ENCODE results near the gene NHLRC4.
"Not testable (repeated sequence)": the region's sequence is repeated elsewhere in the genome, so short reads cannot be mapped to it uniquely, and the experiment has no call there.

NHLRC4 gene

DNA sequence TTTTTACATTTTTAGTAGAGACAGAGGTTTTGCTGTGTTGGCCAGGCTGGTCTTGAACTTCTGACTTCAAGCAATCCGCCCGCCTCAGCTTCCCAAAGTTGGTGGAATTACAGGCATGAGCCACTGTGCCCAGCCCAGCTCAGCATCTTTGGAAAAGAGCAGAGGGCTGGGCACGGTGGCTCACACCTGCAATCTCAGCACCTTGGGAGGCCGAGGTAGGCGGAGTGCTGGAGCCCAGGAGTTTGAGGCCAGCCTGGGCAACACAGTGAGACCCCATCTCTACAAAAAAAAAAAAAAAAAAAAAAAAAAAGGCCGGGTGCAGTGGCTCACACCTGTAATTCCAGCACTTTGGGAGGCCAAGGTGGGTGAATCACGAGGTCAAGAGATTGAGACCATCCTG lies 30.9 kb downstream of the NHLRC4 start:
- not testable (repeated sequence) for DNase-seq (ENCODE audit: low read depth in 2 of 2)

DNA sequence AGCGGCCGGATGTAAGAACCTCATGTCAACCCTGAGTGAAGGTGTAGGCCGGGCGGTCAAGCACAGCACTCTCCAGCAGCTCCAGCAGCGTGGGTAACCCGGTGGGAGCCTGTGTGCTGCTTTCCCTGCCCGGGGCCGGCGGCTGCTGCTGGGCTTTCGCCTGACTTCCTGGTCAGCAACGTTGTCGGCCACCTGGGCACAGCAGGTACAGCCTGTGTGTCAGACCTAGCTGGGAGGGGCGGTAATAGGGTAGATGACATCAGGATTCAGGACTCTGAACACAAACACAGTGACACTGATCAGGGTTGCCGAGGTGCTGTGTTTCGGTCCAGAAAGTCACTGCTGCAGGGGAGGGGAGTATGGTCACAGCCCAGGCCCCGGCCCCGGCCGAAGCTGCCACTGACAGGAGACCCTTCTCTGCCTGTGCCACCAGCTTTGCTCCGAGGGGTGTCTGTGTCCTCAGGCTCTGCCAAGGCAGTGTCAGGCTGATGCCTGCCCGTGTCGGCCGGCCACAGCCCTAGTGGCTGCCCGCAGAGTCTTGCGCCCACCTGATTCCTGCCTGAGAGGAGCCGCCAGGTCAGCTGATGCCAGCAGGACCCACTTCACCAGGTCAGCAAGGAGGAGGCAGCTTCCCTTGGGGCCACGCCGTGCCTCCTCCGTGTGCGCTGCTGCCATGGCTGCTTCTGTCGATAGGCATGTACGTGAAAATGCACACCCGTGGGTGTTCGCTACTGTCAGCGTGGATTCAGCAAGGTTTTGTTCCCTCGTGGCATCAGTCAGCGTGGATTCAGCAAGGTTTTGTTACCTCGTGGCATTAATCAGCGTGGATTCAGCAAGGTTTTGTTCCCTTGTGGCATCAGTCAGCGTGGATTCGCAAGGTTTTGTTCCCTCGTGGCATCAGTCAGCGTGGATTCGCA lies 32.3 kb downstream of the NHLRC4 start:
- DNase-seq (ENCODE audit: low read depth in 2 of 2) = no peak

DNA sequence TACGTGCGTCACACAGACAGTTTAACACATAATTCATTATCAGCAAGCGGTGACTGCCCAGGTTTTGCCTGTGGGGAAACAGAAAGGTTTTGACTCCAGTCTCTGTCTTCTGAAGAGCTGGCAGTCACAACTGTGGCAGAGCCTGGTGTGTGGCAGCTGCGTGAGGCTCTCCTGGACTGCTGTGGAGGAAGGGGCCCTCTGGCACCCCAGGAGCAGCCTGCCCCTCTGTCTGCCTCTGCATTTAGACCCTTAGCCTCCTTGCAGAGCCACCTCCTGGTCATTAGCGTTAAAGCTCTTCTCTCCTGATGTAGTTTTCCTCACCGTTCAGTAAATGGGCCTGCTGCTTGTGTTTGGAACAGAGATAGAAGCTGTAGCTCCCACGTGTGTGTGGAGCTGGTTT lies 34.0 kb downstream of the NHLRC4 start:
- DNase-seq (ENCODE audit: low read depth in 2 of 2) = no peak

DNA sequence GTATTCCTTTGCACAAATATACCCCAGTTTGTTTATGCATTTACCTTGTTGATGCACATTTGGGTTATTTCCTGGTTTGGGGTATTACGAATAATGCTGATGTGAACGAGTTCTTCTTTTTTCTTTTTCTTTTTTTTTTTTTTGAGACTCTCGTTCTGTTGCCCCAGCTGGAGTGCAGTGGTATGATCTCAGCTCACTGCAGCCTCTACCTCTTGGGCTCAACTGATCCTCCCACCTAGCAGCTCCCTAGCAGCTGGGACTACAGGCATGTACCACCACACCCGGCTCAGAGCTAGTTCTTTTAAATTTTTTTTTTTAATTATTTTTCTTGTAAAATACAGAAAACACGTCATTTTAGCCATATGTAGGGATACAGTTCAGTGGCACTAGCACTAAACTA lies 37.1 kb downstream of the NHLRC4 start:
- DNase-seq (ENCODE audit: low read depth in 2 of 2) = no peak

DNA sequence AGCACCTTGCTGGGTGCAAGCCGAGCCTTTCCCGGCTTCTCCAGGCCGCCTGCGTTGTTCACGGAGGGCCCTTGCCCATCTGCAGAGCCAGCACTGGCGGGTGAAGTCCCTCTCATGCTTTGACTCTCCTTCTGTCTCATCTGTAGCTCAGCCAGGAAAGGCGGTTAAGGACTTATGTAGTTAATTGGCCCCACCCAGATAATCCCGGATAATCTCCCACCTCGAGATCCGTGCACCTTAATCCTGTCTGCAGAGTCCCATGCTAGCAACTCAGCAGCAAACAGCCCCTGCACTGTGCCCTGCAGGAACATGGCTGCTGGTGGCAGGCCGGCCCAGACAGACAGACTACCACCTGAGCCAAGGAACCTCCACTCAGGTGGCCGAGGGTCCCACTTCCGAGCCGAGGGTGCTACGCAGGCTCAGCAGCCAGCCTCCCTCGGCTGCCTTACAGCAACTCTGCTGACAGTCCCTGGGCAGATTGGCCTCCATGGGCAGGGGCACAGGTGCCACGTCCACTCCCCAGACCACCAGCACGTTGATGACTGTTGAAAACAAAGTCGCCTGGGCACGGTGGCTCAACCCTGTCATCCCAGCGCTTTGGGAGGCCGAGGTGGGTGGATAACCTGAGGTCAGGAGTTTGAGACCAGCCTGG lies 40.0 kb downstream of the NHLRC4 start:
- no peak for DNase-seq (ENCODE audit: low read depth in 2 of 2)

DNA sequence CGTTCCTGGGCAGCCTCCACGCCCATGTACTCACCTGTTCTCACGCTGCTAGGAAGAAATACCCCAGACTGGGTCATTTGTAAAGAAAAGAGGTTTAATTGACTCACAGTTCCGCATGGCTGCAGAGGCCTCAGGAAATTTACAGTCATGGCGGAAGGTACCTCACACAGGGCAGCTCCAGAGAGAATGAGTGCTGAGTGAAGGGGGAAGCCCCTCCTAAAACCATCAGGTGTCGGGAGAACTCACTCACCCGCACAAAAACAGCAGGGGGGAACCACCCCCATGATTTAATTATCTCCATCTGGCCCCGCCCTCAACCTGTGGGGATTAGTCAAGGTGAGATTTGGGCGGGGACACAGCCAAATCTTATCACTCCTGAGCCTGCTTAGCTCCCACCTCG lies 41.2 kb downstream of the NHLRC4 start:
- DNase-seq (ENCODE audit: low read depth in 2 of 2) = peak in 1 of 2 experiments; percentile 44

DNA sequence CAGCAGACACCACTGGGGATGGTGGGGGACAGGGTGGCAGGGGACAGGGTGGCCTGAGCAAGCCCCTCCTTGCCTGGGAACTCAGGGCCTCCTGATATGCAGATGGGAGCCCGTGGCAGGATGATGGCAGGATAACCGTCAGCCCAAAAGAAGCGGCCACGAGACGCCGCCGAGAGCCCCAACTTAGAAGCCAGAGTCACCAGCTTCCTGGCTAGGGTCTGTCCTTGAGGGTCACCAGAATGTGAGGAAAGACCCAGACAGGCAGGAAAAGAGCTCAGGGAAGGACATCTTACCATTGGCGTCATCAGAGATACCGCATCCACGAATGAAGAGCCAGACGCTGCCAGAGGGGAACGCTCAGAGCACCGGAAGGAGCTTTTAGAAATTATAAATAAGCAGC lies 42.5 kb downstream of the NHLRC4 start:
- DNase-seq (ENCODE audit: low read depth in 2 of 2) = no peak

DNA sequence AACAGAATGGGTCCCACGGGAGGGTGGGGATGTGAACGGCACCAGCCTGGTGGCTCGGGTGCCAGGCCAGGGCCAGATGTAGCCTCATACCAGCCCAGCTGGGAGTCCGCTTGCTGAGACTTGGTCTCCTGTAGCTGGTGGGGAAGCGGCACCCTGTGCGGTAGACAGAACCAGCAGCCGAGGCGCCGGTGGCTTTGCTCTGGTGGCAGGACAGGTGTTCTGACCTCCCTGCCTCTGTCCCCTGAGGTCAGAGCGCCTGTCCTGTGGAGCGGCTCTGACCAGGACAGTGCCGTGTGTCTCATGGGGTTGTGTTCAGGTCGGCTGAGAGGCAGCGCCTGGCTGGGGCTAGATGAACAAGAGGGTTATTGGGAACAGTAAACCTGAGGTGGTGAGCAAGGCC lies 43.2 kb downstream of the NHLRC4 start:
- DNase-seq (ENCODE audit: low read depth in 2 of 2) = no peak

DNA sequence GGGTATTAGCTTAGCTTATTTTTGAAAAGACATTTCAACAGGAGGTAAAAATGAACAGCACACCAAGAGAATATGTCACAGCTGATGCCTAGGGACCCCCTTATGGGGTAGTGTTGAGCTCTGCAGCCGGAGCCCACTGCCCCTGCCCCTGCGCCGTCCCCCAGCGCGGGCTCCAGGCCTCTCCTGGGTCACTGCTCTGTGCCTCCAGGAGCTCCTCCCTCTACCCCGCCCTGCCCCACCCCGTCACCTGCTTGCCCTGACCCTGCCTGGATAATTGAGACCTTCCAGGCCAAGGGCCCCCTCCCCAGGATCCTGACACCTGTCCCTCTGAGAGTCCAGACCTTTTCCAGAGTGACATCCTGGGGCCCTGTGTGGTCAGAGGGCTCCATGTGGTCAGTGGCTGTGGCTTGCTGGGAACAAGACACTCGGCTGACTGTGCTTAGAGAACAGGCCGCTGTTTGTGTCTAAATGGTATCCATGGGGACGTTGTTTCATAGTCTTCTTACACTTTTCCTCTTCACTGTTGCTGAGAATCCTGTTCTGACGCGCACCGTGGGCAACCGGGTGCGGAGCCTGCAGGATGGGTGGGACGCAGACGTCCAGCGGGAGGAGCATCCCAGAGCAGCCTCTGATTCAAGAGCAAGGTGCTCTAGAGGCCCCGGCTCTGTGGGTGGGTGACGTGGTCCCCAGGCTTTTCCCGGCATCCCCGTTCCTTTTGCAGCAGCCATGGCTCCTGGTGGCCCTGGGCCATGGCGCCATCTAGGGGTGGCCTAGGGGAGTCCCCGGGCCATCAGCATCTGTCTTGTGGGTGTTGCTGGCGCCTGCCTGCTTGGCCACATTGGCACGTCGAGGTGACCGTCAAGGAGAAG lies 43.9 kb downstream of the NHLRC4 start:
- DNase-seq (ENCODE audit: low read depth in 2 of 2) = peak in 1 of 2 experiments; percentile 32

DNA sequence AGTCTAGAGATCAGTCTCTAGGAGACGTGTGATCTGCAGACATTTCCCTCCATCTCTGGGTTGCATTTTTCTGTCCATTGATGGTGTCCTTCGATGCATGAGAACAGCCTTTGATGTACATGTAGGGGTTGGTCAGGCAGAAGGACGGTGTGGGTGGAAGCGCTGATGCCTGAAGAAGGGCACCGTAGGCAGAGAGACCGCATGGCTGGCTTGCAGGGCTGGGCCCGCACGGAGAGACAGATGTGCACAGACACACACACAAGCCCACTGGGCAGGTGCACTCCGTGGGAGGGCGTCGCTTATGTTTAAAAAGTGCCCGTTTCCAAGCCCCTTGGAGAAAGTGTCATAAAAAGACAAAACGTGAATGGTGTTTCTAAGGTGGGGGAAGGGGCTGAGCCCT lies 48.3 kb downstream of the NHLRC4 start:
- DNase-seq (ENCODE audit: low read depth in 2 of 2) = no peak

DNA sequence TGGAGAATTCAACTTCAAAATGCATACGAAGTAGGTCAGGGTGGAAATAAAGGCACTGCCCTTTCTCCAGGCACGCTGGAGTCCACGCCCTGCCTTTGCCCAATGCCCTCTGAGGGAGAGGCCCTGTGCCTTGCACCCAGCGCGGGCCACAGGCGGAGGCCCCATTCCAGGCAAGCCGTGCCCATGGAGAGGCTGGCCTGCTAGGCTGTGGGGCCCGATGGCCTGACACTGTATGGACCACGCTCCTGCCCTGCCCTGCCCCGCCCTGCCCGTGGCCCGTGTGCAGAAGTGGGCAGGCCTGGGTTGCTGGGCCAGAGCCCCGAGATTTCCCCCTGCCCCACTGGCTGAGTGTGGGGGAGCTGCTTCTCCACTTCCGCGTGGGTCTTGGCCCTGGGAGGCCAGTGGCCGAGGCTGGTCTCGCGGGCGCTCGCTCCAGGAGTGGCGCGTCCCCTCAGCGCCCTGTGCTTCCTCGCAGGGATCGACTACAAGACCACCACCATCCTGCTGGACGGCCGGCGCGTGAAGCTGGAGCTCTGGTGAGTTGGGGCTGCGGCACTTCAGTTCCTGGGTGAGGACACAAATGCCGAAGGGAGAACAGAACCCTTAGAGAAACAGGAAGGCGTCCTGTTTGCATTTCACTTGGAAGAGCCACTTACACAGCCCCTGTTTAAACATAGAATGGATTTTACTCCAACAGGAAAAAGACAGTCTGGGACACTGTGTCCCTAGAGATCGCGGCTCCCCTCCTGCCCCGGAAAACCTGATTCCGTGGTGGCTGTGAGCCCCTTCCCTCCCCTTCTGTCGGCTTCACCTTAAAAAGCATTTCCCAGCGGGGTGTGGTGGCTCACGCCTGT lies 50.2 kb downstream of the NHLRC4 start:
- no peak for DNase-seq (ENCODE audit: low read depth in 2 of 2)

DNA sequence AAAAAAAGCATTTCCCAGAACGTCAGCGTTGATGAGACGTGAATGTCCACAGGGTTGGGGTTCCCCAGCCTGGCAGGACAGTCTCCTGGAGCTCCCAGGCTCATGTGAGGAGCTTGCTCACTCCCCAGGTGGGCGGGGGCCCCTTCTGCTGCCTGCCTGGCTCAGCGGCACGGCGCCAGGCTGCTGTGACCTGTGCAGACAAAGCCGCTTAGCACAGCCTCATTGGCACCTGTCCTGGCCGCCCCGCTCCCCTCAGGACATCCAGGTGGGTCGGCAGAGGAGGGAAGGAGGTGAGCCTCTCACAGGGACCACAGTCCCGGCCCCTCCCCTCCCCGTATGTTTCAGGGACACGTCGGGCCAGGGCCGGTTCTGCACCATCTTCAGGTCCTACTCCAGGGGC lies 51.0 kb downstream of the NHLRC4 start:
- DNase-seq (ENCODE audit: low read depth in 2 of 2) = no peak
